PFSK-1 (cell line): Measurements from ENCODE around the gene RIC3.

Experiments used
- FOXP2 ChIP-seq: optimal IDR thresholded peaks from 2 replicates; pipeline ENCODE3; 2011; ENCODE audit warnings: borderline replicate concordance, control low read depth, inconsistent platforms; ENCODE audit not compliant: insufficient read depth; ENCODE audit errors: extremely low read length, extremely low read depth
- POLR2AphosphoS5 ChIP-seq: IDR thresholded peaks from 2 replicates; pipeline ENCODE4 v1.6.1; 2012; ENCODE audit warnings: low read depth, mild to moderate bottlenecking, control low read depth, low read length, moderate library complexity
- REST ChIP-seq, 2 experiments: IDR thresholded peaks; 2 replicates each; pipeline versions ENCODE4 v1.6.1 to v1.8.0; 2011 to 2012; ENCODE audit warnings: low read depth in 2 of 2, low read length in 2 of 2, control low read depth in 1 of 2, inconsistent platforms in 1 of 2, mild to moderate bottlenecking in 1 of 2, moderate library complexity in 1 of 2; ENCODE audit not compliant: insufficient read depth in 1 of 2
- SIN3A ChIP-seq: IDR thresholded peaks from 2 replicates; pipeline ENCODE4 v1.6.1; 2012; ENCODE audit warnings: mild to moderate bottlenecking, low read length, moderate library complexity, borderline replicate concordance; ENCODE audit not compliant: insufficient read depth
- TAF1 ChIP-seq: IDR thresholded peaks from 2 replicates; pipeline ENCODE4 v1.6.1; 2012; ENCODE audit warnings: low read length, control low read depth, borderline replicate concordance; ENCODE audit not compliant: insufficient read depth

The RIC3 gene

DNA sequence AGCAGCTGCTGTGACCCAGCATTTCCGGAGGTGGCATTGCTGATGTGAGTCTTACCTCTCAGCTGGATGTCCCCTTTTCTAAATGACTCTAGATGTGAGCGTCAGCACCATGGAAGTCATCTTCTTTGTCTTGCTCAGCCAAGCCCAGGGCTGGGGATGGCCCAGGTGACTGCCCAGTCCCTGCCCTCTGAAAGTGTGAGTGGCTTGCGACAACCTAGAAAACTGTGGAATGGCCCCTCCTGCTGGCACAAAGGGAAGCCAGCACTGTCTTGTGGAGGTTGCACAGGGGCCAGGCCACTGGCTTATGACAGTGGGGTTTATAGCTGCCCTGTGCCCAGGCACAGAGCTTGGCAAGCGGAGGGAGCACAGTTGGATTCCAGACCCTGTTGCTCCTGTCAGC lies 81.6 kb downstream of the RIC3 start:
- TF ChIP-seq SIN3A: no peak
- no peak for TF ChIP-seq FOXP2
- TF ChIP-seq TAF1: no peak
- TF ChIP-seq REST (IDR thresholded peaks at IDR 0.05; ENCODE audit: insufficient read depth in 1 of 2, low read depth in 2 of 2, low read length in 2 of 2): no peak
- TF ChIP-seq POLR2AphosphoS5: no peak

DNA sequence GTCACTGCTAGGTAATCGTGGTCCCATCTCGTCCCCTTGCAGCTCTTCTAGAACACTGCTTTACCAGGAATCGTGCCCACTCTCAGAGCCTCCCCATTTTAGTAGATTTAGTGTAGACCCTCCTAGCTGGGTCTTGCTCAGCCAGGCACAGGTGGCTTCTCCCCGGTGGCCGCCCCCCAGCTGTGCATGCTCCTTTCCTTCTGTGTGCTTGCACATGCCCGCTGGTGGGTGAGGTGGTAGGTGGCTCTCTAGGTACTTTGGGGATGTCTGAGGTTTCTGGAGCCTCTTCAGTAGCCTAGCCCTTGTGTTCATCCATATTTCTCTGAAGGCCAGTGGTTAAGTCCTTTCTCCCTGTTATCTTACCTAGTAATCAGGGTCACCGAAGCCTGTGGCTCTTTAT lies 82.3 kb downstream of the RIC3 start:
- TF ChIP-seq TAF1 (no peak), REST (IDR thresholded peaks at IDR 0.05; ENCODE audit: insufficient read depth in 1 of 2, low read depth in 2 of 2, low read length in 2 of 2) (no peak), FOXP2 (no peak), POLR2AphosphoS5 (no peak), SIN3A (no peak)

DNA sequence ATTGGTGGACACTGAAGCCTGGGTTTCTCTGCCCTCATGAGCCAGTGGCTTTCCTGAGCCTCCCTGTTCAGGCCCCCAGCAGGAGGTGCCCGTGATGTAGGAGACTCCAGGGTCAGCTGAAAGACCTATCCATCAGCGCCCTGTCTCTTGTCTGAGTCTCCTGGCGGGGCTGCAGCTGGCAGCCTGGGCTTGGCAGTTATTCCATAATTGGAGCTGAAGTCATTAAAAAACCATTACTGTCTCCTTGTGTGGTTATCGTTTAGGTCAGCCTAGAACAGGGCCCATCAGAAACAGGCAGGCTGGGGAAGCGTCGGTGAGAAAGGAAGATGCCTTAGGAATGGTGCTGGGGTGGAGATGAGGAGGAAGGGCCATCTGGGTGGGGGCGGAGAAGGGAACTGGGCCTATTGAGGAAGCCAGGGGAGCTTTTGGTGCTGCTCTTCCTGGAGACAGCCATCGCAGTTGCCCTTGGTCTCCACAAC lies 82.8 kb downstream of the RIC3 start:
- TF ChIP-seq REST (IDR thresholded peaks at IDR 0.05; ENCODE audit: insufficient read depth in 1 of 2, low read depth in 2 of 2, low read length in 2 of 2) (no peak), SIN3A (no peak), POLR2AphosphoS5 (no peak), TAF1 (no peak), FOXP2 (no peak)

DNA sequence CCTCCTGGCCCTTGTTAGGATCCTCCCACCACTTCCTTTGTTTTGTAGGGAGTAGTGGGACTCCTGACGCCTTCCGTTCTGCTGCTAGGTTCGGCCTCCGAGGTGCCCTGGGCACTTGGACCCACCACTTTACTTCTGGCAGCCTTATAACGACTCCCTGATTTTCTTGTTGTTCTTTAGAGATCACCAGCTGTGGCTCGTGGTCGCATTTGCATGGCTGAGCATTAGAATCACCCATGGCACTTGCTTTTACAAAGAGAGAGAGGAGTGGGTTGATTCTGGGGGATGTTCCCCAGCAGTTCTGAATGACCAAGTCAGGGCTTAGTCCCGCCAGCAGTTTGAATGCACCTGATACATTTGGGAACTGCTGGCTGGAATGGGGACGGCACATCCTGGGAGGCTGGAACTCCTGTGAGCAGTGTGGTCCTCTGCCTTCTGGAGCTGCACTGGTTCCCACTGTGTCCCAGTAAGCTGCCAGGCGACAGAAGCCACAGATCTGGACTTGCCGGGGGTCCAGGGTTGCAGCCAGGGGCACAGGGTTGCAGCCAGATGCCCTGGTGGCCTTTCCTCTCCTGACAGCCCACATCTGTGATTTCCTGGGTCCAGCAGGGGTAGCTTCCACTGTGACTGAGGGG lies 83.7 kb downstream of the RIC3 start:
- TF ChIP-seq SIN3A (no peak), TAF1 (no peak)

DNA sequence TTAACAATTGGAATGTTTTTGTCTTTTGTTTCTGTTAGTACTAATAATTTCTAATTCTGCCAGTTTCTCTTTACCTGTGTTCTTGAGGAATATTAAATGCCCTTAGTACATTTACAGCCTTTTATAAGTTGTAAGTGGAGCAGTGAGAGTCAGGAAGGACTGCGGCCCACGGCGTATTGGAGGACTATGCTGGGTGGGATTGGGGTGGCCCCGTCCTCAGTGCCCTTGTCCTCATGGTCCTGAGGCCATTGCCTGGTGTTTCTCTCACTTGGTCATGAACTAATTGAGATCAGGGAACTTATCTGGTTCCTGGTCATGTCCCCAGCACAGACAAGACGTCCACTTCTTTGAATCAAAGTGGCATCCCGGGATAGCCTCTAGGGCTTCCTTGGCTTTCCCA lies 84.5 kb downstream of the RIC3 start:
- TF ChIP-seq TAF1 (no peak), FOXP2 (no peak), POLR2AphosphoS5 (no peak), REST (IDR thresholded peaks at IDR 0.05; ENCODE audit: insufficient read depth in 1 of 2, low read depth in 2 of 2, low read length in 2 of 2) (no peak), SIN3A (no peak)
